Measurements from ENCODE around the gene ZNF587B. TPM values are rescaled to one million over a fixed set of nuclear protein-coding genes. Genes with fewer than 3 reads are reported as not detected.

Gene ZNF587B
- total RNA-seq, 1 donor from 2014 or later: 17.9 TPM

GRCh38 chr19:57800696-57801095 lies 29.4 kb upstream of the ZNF587B start:
- no peak overlapping the region for H3K4me2 ChIP-seq (ENCODE audit: low read length)

GRCh38 chr19:57802269-57802668 lies 27.8 kb upstream of the ZNF587B start:
- FAIRE-seq: no peak
- no peaks in the 10 kb centered on the region for H3K27me3 ChIP-seq (ENCODE audit: insufficient read depth, low read length)
- Mint-ChIP-seq H3K4me3 (ENCODE audit: unreplicated experiment) (peak overlapping the region; percentile 78), H3K4me1 (ENCODE audit: low read depth, unreplicated experiment) (peaks cover 33% of the 10 kb centered on the region), H3K27me3 (ENCODE audit: low read depth, unreplicated experiment) (no peaks in the 10 kb centered on the region), H3K36me3 (ENCODE audit: low read depth, unreplicated experiment) (peaks cover 15% of the 10 kb centered on the region), H3K27ac (ENCODE audit: unreplicated experiment) (peak overlapping the region; percentile 36), H3K9me3 (ENCODE audit: unreplicated experiment) (no peaks in the 10 kb centered on the region)
- peaks cover 11% of the 10 kb centered on the region for H3K4me1 ChIP-seq (ENCODE audit: insufficient read depth, low read length)
- peak overlapping the region; percentile 34 for H3K4me2 ChIP-seq (ENCODE audit: low read length)
- DNase-seq (ENCODE audit: low read depth): no peak
- no peak overlapping the region for H3K4me3 ChIP-seq (ENCODE audit: insufficient read depth, low read depth, low read length)
- H3K9ac ChIP-seq (ENCODE audit: low read length): no peak overlapping the region
- no peaks in the 10 kb centered on the region for H4K20me1 ChIP-seq (ENCODE audit: insufficient read depth, low read length)
- H3K9me3 ChIP-seq (ENCODE audit: insufficient read depth, low read depth, low read length): no peaks in the 10 kb centered on the region
- peaks cover 8% of the 10 kb centered on the region for H3K36me3 ChIP-seq (ENCODE audit: insufficient read depth, low read length)
- no peak overlapping the region for H3K27ac ChIP-seq (ENCODE audit: low read depth, low read length)
- TF ChIP-seq EZH2 (IDR thresholded peaks at IDR 0.05; ENCODE audit: insufficient read depth, low read length): no peak
- peaks cover 27% of the 10 kb centered on the region for H3K79me2 ChIP-seq (ENCODE audit: insufficient read depth, low read length)
- no peak overlapping the region for H2AFZ ChIP-seq (ENCODE audit: low read depth, low read length)

More at GRCh38 chr19:57800696-57801095, 29.4 kb upstream of the ZNF587B start:
- Histone ChIP-seq H3K9ac (ENCODE audit: low read length) (no peak overlapping the region), H3K27me3 (ENCODE audit: insufficient read depth, low read length) (no peaks in the 10 kb centered on the region), H3K4me3 (ENCODE audit: insufficient read depth, low read depth, low read length) (no peak overlapping the region), H3K36me3 (ENCODE audit: insufficient read depth, low read length) (peaks cover 8% of the 10 kb centered on the region), H4K20me1 (ENCODE audit: insufficient read depth, low read length) (peaks cover 6% of the 10 kb centered on the region), H3K9me3 (ENCODE audit: insufficient read depth, low read depth, low read length) (no peaks in the 10 kb centered on the region), H3K79me2 (ENCODE audit: insufficient read depth, low read length) (peaks cover 33% of the 10 kb centered on the region), H3K4me1 (ENCODE audit: insufficient read depth, low read length) (peaks cover 11% of the 10 kb centered on the region), H2AFZ (ENCODE audit: low read depth, low read length) (no peak overlapping the region), H3K27ac (ENCODE audit: low read depth, low read length) (no peak overlapping the region)
- Mint-ChIP-seq H3K4me3 (ENCODE audit: unreplicated experiment) (peak overlapping the region; percentile 16), H3K4me1 (ENCODE audit: low read depth, unreplicated experiment) (peaks cover 30% of the 10 kb centered on the region), H3K27ac (ENCODE audit: unreplicated experiment) (peak overlapping the region; percentile 20), H3K36me3 (ENCODE audit: low read depth, unreplicated experiment) (peaks cover 14% of the 10 kb centered on the region), H3K9me3 (ENCODE audit: unreplicated experiment) (no peaks in the 10 kb centered on the region), H3K27me3 (ENCODE audit: low read depth, unreplicated experiment) (no peaks in the 10 kb centered on the region)
- DNase-seq (ENCODE audit: low read depth) (no peak), FAIRE-seq (no peak)
- TF ChIP-seq CTCF (IDR thresholded peaks at IDR 0.05; ENCODE audit: insufficient read depth, low read depth, low read length): no peak
- TF ChIP-seq EZH2 (IDR thresholded peaks at IDR 0.05; ENCODE audit: insufficient read depth, low read length): no peak

- Histone ChIP-seq H3K4me1 (ENCODE audit: insufficient read depth, low read length) (peaks cover 11% of the 10 kb centered on the region), H3K36me3 (ENCODE audit: insufficient read depth, low read length) (peaks cover 13% of the 10 kb centered on the region), H3K27me3 (ENCODE audit: insufficient read depth, low read length) (no peaks in the 10 kb centered on the region), H2AFZ (ENCODE audit: low read depth, low read length) (no peak overlapping the region), H3K79me2 (ENCODE audit: insufficient read depth, low read length) (peaks cover 27% of the 10 kb centered on the region), H4K20me1 (ENCODE audit: insufficient read depth, low read length) (no peaks in the 10 kb centered on the region), H3K9me3 (ENCODE audit: insufficient read depth, low read depth, low read length) (no peaks in the 10 kb centered on the region), H3K4me3 (ENCODE audit: insufficient read depth, low read depth, low read length) (peak overlapping the region; percentile 96), H3K9ac (ENCODE audit: low read length) (peak overlapping the region; percentile 97), H3K27ac (ENCODE audit: low read depth, low read length) (peak overlapping the region; percentile 94), H3K4me2 (ENCODE audit: low read length) (peak overlapping the region; percentile 99)
- Mint-ChIP-seq H3K4me3 (ENCODE audit: unreplicated experiment) (peak overlapping the region; percentile 91), H3K27ac (ENCODE audit: unreplicated experiment) (peak overlapping the region; percentile 99), H3K36me3 (ENCODE audit: low read depth, unreplicated experiment) (peaks cover 22% of the 10 kb centered on the region), H3K9me3 (ENCODE audit: unreplicated experiment) (no peaks in the 10 kb centered on the region), H3K4me1 (ENCODE audit: low read depth, unreplicated experiment) (peaks cover 33% of the 10 kb centered on the region), H3K27me3 (ENCODE audit: low read depth, unreplicated experiment) (no peaks in the 10 kb centered on the region)
- TF ChIP-seq EZH2 (IDR thresholded peaks at IDR 0.05; ENCODE audit: insufficient read depth, low read length) (no peak), CTCF (IDR thresholded peaks at IDR 0.05; ENCODE audit: insufficient read depth, low read depth, low read length) (no peak)
- FAIRE-seq: no peak
- no peak for DNase-seq (ENCODE audit: low read depth)
These were observed 26.9 kb upstream of the ZNF587B start for GRCh38 chr19:57803265-57803593.

All from astrocyte (in vitro differentiated cells and primary cell).